Adipose tissue (tissue), 3 donors: ENCODE data around the gene LPAR2. TPM values are rescaled to one million over a fixed set of nuclear protein-coding genes. Genes with fewer than 3 reads are reported as not detected.

Source experiments
- H3K27ac ChIP-seq: one replicate; pipeline ENCODE4 v1.5.1; 2013; ENCODE audit warnings: low read depth, low read length
- WGBS, 3 donors: extraction: QIAGEN DNeasy Blood & Tissue Kit; methylation state at CpG; one replicate each; pipeline ENCODE4 v1.1.7; 2013; 5-methylcytosine and 5-hydroxymethylcytosine counted together
- polyA plus RNA-seq, 3 donors: library from polyadenylated mRNA; stranded (reverse); fragments of 200-250 nt; gene quantifications; one replicate each; pipeline ENCODE4 v1.2.3, GENCODE V29; 2013
- donor health status: healthy with polysubstance abuse.
- donor health status: Bipolar disorder and iron deficiency.
- donor health status: healthy.

Gene LPAR2
- polyA plus RNA-seq, 3 donors = 3.0 to 18.4 (median 12.6) TPM

- WGBS, 3 donors = 92 to 94% (median 92%) methylated on average over 24 to 27 of the region's 27 CpGs
- no peak overlapping the region for H3K27ac ChIP-seq
Measured at GRCh38 chr19:19655641-19656343, 27.8 kb upstream of the LPAR2 start.

GRCh38 chr19:19655051-19655594 lies 27.1 kb upstream of the LPAR2 start:
- H3K27ac ChIP-seq = no peak overlapping the region
- 96 to 97% (median 97%) methylated on average over 22 of the region's 22 CpGs for WGBS, 3 donors

GRCh38 chr19:19654441-19654840 lies 26.4 kb upstream of the LPAR2 start:
- 91 to 94% (median 93%) methylated on average over 15 of the region's 15 CpGs for WGBS, 3 donors

GRCh38 chr19:19653597-19654147 lies 25.7 kb upstream of the LPAR2 start:
- 94 to 97% (median 96%) methylated on average over 23 of the region's 23 CpGs for WGBS, 3 donors

More at GRCh38 chr19:19654441-19654840, 26.4 kb upstream of the LPAR2 start:
- H3K27ac ChIP-seq = no peak overlapping the region

GRCh38 chr19:19652482-19653295 lies 24.7 kb upstream of the LPAR2 start:
- WGBS, 3 donors = 91 to 95% (median 94%) methylated on average over 24 of the region's 24 CpGs
- H3K27ac ChIP-seq = no peak overlapping the region

More at GRCh38 chr19:19653597-19654147, 25.7 kb upstream of the LPAR2 start:
- no peak overlapping the region for H3K27ac ChIP-seq

- WGBS, 3 donors = 57 to 83% (median 58%) methylated on average over 13 of the region's 13 CpGs
- no peak overlapping the region for H3K27ac ChIP-seq
Measured at GRCh38 chr19:19651076-19651475, 23.1 kb upstream of the LPAR2 start.

GRCh38 chr19:19650331-19650730 lies 22.3 kb upstream of the LPAR2 start:
- no peak overlapping the region for H3K27ac ChIP-seq
- WGBS, 3 donors = 86 to 97% (median 88%) methylated on average over 9 of the region's 9 CpGs

GRCh38 chr19:19649580-19649995 lies 21.6 kb upstream of the LPAR2 start:
- H3K27ac ChIP-seq = no peak overlapping the region
- 92 to 95% (median 95%) methylated on average over 22 of the region's 22 CpGs for WGBS, 3 donors

GRCh38 chr19:19649155-19649554 lies 21.1 kb upstream of the LPAR2 start:
- no peak overlapping the region for H3K27ac ChIP-seq
- WGBS, 3 donors = 87 to 96% (median 89%) methylated on average over 6 of the region's 6 CpGs

GRCh38 chr19:19647037-19647835 lies 19.2 kb upstream of the LPAR2 start:
- H3K27ac ChIP-seq = no peak overlapping the region
- 90 to 94% (median 91%) methylated on average over 29 of the region's 29 CpGs for WGBS, 3 donors

- 90 to 95% (median 93%) methylated on average over 17 of the region's 17 CpGs for WGBS, 3 donors
- H3K27ac ChIP-seq = no peak overlapping the region
Measured at GRCh38 chr19:19645233-19645870, 17.3 kb upstream of the LPAR2 start.

- 25 to 26% (median 25%) methylated on average over 5 of the region's 5 CpGs for WGBS, 3 donors
- no peak overlapping the region for H3K27ac ChIP-seq
Measured at GRCh38 chr19:19644054-19644388, 16.0 kb upstream of the LPAR2 start.

GRCh38 chr19:19643158-19644053 lies 15.4 kb upstream of the LPAR2 start, which contains the start of gene GMIP:
GMIP (minus strand) TSS chr19:19643657; CDS start chr19:19643529, 128 bp downstream.
- H3K27ac ChIP-seq = no peak within 1 kb of the TSS
- WGBS, 3 donors = 0 to 2% (median 0%) methylated on average over 38 to 50 of the region's 50 CpGs

- WGBS, 3 donors = 18 to 27% (median 20%) methylated on average over 16 of the region's 16 CpGs
- no peak overlapping the region for H3K27ac ChIP-seq
Measured at GRCh38 chr19:19642506-19643157, 14.6 kb upstream of the LPAR2 start.

- no peak overlapping the region for H3K27ac ChIP-seq
- 61 to 87% (median 85%) methylated on average over 35 to 53 of the region's 53 CpGs for WGBS, 3 donors
Measured at GRCh38 chr19:19637523-19638251, 9.7 kb upstream of the LPAR2 start.

- WGBS, 3 donors = 66 to 90% (median 79%) methylated on average over 27 of the region's 27 CpGs
- no peak overlapping the region for H3K27ac ChIP-seq
Measured at GRCh38 chr19:19637186-19637522, 9.1 kb upstream of the LPAR2 start.
